Measurements from ENCODE around the gene GAP43.

GAP43 gene

DNA sequence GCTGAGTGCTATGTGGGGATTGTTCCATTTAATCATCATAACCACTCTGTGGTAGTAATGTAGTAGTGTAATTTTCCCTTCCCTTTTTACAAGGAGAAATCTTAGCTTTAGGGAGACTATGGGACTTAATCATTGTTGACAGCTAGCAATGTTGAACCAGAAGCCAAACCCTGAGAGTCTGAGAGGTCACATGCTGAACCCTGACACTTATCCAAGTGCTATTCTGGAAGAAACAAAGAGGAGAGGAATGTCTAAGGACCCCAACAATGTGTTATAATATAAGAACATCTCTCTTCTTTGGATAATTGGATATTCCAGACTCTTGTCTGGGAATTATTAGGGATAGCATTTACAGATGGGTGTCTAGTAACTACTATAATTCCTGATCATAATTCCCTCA is 58.4 kb downstream of the GAP43 start:
- no peaks in the 10 kb centered on the region for H3K79me2 ChIP-seq (ENCODE audit: insufficient read depth, low read length)
- H3K4me2 ChIP-seq (ENCODE audit: insufficient read depth, low read length), result no peak overlapping the region
- no peak overlapping the region for H3K9ac ChIP-seq (ENCODE audit: low read depth, low read length)
- H3K36me3 ChIP-seq (ENCODE audit: insufficient read depth, low read length), result no peaks in the 10 kb centered on the region
- peaks cover 12% of the 10 kb centered on the region for H3K27me3 ChIP-seq (ENCODE audit: insufficient read depth, low read length, poor library complexity)
- no peak for ATAC-seq (ENCODE audit: insufficient read depth, low read depth)
- H3K9me3 ChIP-seq (ENCODE audit: insufficient read depth, low read length, severe bottlenecking), result no peaks in the 10 kb centered on the region
- no peak for DNase-seq
- H2AFZ ChIP-seq (ENCODE audit: low read depth, low read length), result no peak overlapping the region
- H3K4me3 ChIP-seq (ENCODE audit: low read depth in 1 of 2, low read length in 2 of 2), result no peak overlapping the region
- no peaks in the 10 kb centered on the region for H3K4me1 ChIP-seq (ENCODE audit: insufficient read depth, low read length)
- no peak overlapping the region for H3K27ac ChIP-seq (ENCODE audit: low read length)
- no peak for TF ChIP-seq CTCF (IDR thresholded peaks at IDR 0.05; ENCODE audit: borderline replicate concordance, extremely low read depth, low read length, poor library complexity, severe bottlenecking)
- TF ChIP-seq EZH2 (IDR thresholded peaks at IDR 0.05; ENCODE audit: borderline replicate concordance, low read depth, low read length, severe bottlenecking), result no peak
- H4K20me1 ChIP-seq (ENCODE audit: insufficient read depth, low read length), result no peaks in the 10 kb centered on the region

DNA sequence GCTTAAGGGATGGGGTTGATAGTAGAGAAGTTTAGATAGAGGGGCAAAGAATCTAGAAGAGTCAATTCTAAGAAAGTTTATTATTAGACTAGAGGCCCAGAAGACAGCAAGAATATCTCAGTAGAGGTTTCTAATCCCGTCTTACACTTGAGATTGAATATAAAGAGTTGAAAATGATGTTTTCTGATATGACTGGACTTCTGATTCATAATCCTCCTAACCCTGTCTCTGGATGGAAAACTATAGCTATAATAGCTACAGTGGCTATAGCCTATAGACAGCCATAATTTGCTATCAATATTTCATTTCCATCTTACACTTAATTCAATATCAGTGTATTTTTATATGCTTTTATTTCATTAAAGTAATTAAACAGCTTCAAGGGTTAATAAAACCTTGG is 60.0 kb downstream of the GAP43 start:
- Histone ChIP-seq H4K20me1 (ENCODE audit: insufficient read depth, low read length) (no peaks in the 10 kb centered on the region), H3K79me2 (ENCODE audit: insufficient read depth, low read length) (no peaks in the 10 kb centered on the region), H2AFZ (ENCODE audit: low read depth, low read length) (no peak overlapping the region), H3K9me3 (ENCODE audit: insufficient read depth, low read length, severe bottlenecking) (no peaks in the 10 kb centered on the region), H3K9ac (ENCODE audit: low read depth, low read length) (no peak overlapping the region), H3K4me1 (ENCODE audit: insufficient read depth, low read length) (no peaks in the 10 kb centered on the region), H3K4me3 (ENCODE audit: low read depth in 1 of 2, low read length in 2 of 2) (no peak overlapping the region), H3K27ac (ENCODE audit: low read length) (no peak overlapping the region), H3K4me2 (ENCODE audit: insufficient read depth, low read length) (no peak overlapping the region), H3K27me3 (ENCODE audit: insufficient read depth, low read length, poor library complexity) (peaks cover 12% of the 10 kb centered on the region), H3K36me3 (ENCODE audit: insufficient read depth, low read length) (no peaks in the 10 kb centered on the region)
- ATAC-seq (ENCODE audit: insufficient read depth, low read depth) (no peak), DNase-seq (no peak)
- no peak for TF ChIP-seq EZH2 (IDR thresholded peaks at IDR 0.05; ENCODE audit: borderline replicate concordance, low read depth, low read length, severe bottlenecking)
- no peak for TF ChIP-seq CTCF (IDR thresholded peaks at IDR 0.05; ENCODE audit: borderline replicate concordance, extremely low read depth, low read length, poor library complexity, severe bottlenecking)

- Histone ChIP-seq H4K20me1 (ENCODE audit: insufficient read depth, low read length) (no peaks in the 10 kb centered on the region), H3K9ac (ENCODE audit: low read depth, low read length) (no peak overlapping the region), H3K79me2 (ENCODE audit: insufficient read depth, low read length) (no peaks in the 10 kb centered on the region), H3K36me3 (ENCODE audit: insufficient read depth, low read length) (no peaks in the 10 kb centered on the region), H3K27ac (ENCODE audit: low read length) (no peak overlapping the region), H2AFZ (ENCODE audit: low read depth, low read length) (no peak overlapping the region), H3K27me3 (ENCODE audit: insufficient read depth, low read length, poor library complexity) (peaks cover 9% of the 10 kb centered on the region), H3K9me3 (ENCODE audit: insufficient read depth, low read length, severe bottlenecking) (no peaks in the 10 kb centered on the region), H3K4me2 (ENCODE audit: insufficient read depth, low read length) (no peak overlapping the region), H3K4me3 (ENCODE audit: low read depth in 1 of 2, low read length in 2 of 2) (no peak overlapping the region), H3K4me1 (ENCODE audit: insufficient read depth, low read length) (no peaks in the 10 kb centered on the region)
- DNase-seq (no peak), ATAC-seq (ENCODE audit: insufficient read depth, low read depth) (no peak)
- no peak for TF ChIP-seq CTCF (IDR thresholded peaks at IDR 0.05; ENCODE audit: borderline replicate concordance, extremely low read depth, low read length, poor library complexity, severe bottlenecking)
- TF ChIP-seq EZH2 (IDR thresholded peaks at IDR 0.05; ENCODE audit: borderline replicate concordance, low read depth, low read length, severe bottlenecking), result no peak
These were observed 60.5 kb downstream of the GAP43 start for GRCh38 chr3:115683773-115684172.

- no peaks in the 10 kb centered on the region for H3K79me2 ChIP-seq (ENCODE audit: insufficient read depth, low read length)
- H3K27me3 ChIP-seq (ENCODE audit: insufficient read depth, low read length, poor library complexity), result peaks cover 7% of the 10 kb centered on the region
- H2AFZ ChIP-seq (ENCODE audit: low read depth, low read length), result no peak overlapping the region
- no peak for ATAC-seq (ENCODE audit: insufficient read depth, low read depth)
- H3K9ac ChIP-seq (ENCODE audit: low read depth, low read length), result no peak overlapping the region
- no peaks in the 10 kb centered on the region for H4K20me1 ChIP-seq (ENCODE audit: insufficient read depth, low read length)
- H3K9me3 ChIP-seq (ENCODE audit: insufficient read depth, low read length, severe bottlenecking), result no peaks in the 10 kb centered on the region
- H3K36me3 ChIP-seq (ENCODE audit: insufficient read depth, low read length), result no peaks in the 10 kb centered on the region
- no peak overlapping the region for H3K27ac ChIP-seq (ENCODE audit: low read length)
- no peak for DNase-seq
- no peak overlapping the region for H3K4me2 ChIP-seq (ENCODE audit: insufficient read depth, low read length)
- TF ChIP-seq EZH2 (IDR thresholded peaks at IDR 0.05; ENCODE audit: borderline replicate concordance, low read depth, low read length, severe bottlenecking), result no peak
- TF ChIP-seq CTCF (IDR thresholded peaks at IDR 0.05; ENCODE audit: borderline replicate concordance, extremely low read depth, low read length, poor library complexity, severe bottlenecking), result no peak
- no peaks in the 10 kb centered on the region for H3K4me1 ChIP-seq (ENCODE audit: insufficient read depth, low read length)
- H3K4me3 ChIP-seq (ENCODE audit: low read depth in 1 of 2, low read length in 2 of 2), result no peak overlapping the region
These were observed 61.8 kb downstream of the GAP43 start for GRCh38 chr3:115685097-115685496.
